A549 (cell line): ENCODE data around the gene PHRF1.

ENCODE experiments used
- BHLHE40 ChIP-seq: IDR thresholded peaks from 2 replicates; pipeline ENCODE4 v1.6.1; 2012; ENCODE audit warnings: low read depth, low read length, inconsistent platforms
- CHD4 ChIP-seq: fragments of 200-600 bp; sonication (generic); IDR thresholded peaks from 2 replicates; pipeline ENCODE4 v1.6.1; 2016; ENCODE audit warnings: antibody characterized with exemption, mild to moderate bottlenecking, borderline replicate concordance
- CTCF ChIP-seq: fragments of >200 bp; sonication (Bioruptor Twin); formaldehyde crosslinking; IDR thresholded peaks from 3 replicates; pipeline ENCODE4 v1.5.1; 2016
- POLR2A ChIP-seq: IDR thresholded peaks from 2 replicates; pipeline ENCODE4 v1.6.1; 2012; ENCODE audit warnings: mild to moderate bottlenecking, low read length
- SREBF2 ChIP-seq: fragments of 450-650 bp; IDR thresholded peaks from 2 replicates; pipeline ENCODE4 v1.6.1; 2014; ENCODE audit warnings: mild to moderate bottlenecking, moderate library complexity

GRCh38 chr11:589798-590197, 13.5 kb downstream of the PHRF1 start:
- TF ChIP-seq CTCF (no peak), BHLHE40 (no peak), CHD4 (no peak), POLR2A (no peak), SREBF2 (no peak)
